ENCODE results near the gene DGKH. TPM values are rescaled to one million over a fixed set of nuclear protein-coding genes. Genes with fewer than 3 reads are reported as not detected.

Gene DGKH
- total and polyA plus RNA-seq, 7 donors = 0.42 to 4.6 (median 2.1) TPM

GRCh38 chr13:42149136-42149535, 100.7 kb downstream of the DGKH start:
- H3K27me3 ChIP-seq (ENCODE audit: insufficient read depth in 3 of 3, low read length in 2 of 3) = no peaks in the 10 kb centered on the region
- no peaks in the 10 kb centered on the region for H3K4me1 ChIP-seq
- DNase-seq (no peak), ATAC-seq (no peak)
- no peak for TF ChIP-seq CTCF (IDR thresholded peaks at IDR 0.05)
- H3K9me3 ChIP-seq = no peaks in the 10 kb centered on the region
- no peaks in the 10 kb centered on the region for H3K36me3 ChIP-seq (ENCODE audit: insufficient read depth in 1 of 2, low read depth in 1 of 2)
- intact Hi-C loops (cut with DNase I) = no loop called here
- H3K4me3 ChIP-seq = no peak overlapping the region
- no peak overlapping the region for H3K27ac ChIP-seq
- 82 to 87% (median 86%) methylated on average over 4 of the region's 4 CpGs for WGBS, 3 donors

GRCh38 chr13:42151781-42152180, 103.3 kb downstream of the DGKH start:
- Histone ChIP-seq H3K4me1 (no peaks in the 10 kb centered on the region), H3K36me3 (ENCODE audit: insufficient read depth in 1 of 2, low read depth in 1 of 2) (no peaks in the 10 kb centered on the region), H3K4me3 (no peak overlapping the region), H3K27me3 (ENCODE audit: insufficient read depth in 3 of 3, low read length in 2 of 3) (no peaks in the 10 kb centered on the region), H3K9me3 (no peaks in the 10 kb centered on the region), H3K27ac (no peak overlapping the region)
- WGBS, 3 donors = 74 to 87% (median 84%) methylated on average over 1 of the region's 1 CpG
- TF ChIP-seq CTCF (IDR thresholded peaks at IDR 0.05) = no peak
- intact Hi-C loops (cut with DNase I) = no loop called here
- DNase-seq (no peak), ATAC-seq (no peak)

- no peaks in the 10 kb centered on the region for H3K9me3 ChIP-seq
- WGBS, 3 donors = 78 to 91% (median 84%) methylated on average over 4 of the region's 4 CpGs
- no peak for ATAC-seq
Measured at GRCh38 chr13:42152495-42152894, 104.0 kb downstream of the DGKH start.

GRCh38 chr13:42153199-42154113, 105.0 kb downstream of the DGKH start:
- intact Hi-C loops (cut with DNase I) = no loop called here

More at GRCh38 chr13:42152495-42152894, 104.0 kb downstream of the DGKH start:
- intact Hi-C loops (cut with DNase I) = no loop called here
- no peak for TF ChIP-seq CTCF (IDR thresholded peaks at IDR 0.05)
- no peak overlapping the region for H3K4me3 ChIP-seq
- no peaks in the 10 kb centered on the region for H3K27me3 ChIP-seq (ENCODE audit: insufficient read depth in 3 of 3, low read length in 2 of 3)
- H3K27ac ChIP-seq = no peak overlapping the region
- DNase-seq = no peak
- no peaks in the 10 kb centered on the region for H3K36me3 ChIP-seq (ENCODE audit: insufficient read depth in 1 of 2, low read depth in 1 of 2)
- no peaks in the 10 kb centered on the region for H3K4me1 ChIP-seq

More at GRCh38 chr13:42153199-42154113, 105.0 kb downstream of the DGKH start:
- H3K4me3 ChIP-seq = no peak overlapping the region
- no peak for TF ChIP-seq CTCF (IDR thresholded peaks at IDR 0.05)
- DNase-seq (no peak), ATAC-seq (no peak)
- 70 to 74% (median 73%) methylated on average over 3 of the region's 3 CpGs for WGBS, 3 donors
- no peaks in the 10 kb centered on the region for H3K36me3 ChIP-seq (ENCODE audit: insufficient read depth in 1 of 2, low read depth in 1 of 2)
- H3K9me3 ChIP-seq = no peaks in the 10 kb centered on the region
- H3K4me1 ChIP-seq = no peaks in the 10 kb centered on the region
- no peaks in the 10 kb centered on the region for H3K27me3 ChIP-seq (ENCODE audit: insufficient read depth in 3 of 3, low read length in 2 of 3)
- no peak overlapping the region for H3K27ac ChIP-seq

All from psoas muscle (tissue), 8 donors.